Activated T-helper 1 cell treated with anti-CD3 and anti-CD28 coated beads, Interleukin-2, amount 50 U/mL, for 16 hours (primary cell): ENCODE data around the gene OR2Z1.

Experiments
- DNase-seq, 2 donors: peaks; one replicate each; pipeline ENCODE4 v3.0.0-alpha.2; 2020; ENCODE audit warnings: low read depth in 1 of 2, low spot score in 1 of 2

OR2Z1 gene, protein sequence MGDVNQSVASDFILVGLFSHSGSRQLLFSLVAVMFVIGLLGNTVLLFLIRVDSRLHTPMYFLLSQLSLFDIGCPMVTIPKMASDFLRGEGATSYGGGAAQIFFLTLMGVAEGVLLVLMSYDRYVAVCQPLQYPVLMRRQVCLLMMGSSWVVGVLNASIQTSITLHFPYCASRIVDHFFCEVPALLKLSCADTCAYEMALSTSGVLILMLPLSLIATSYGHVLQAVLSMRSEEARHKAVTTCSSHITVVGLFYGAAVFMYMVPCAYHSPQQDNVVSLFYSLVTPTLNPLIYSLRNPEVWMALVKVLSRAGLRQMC

DNA sequence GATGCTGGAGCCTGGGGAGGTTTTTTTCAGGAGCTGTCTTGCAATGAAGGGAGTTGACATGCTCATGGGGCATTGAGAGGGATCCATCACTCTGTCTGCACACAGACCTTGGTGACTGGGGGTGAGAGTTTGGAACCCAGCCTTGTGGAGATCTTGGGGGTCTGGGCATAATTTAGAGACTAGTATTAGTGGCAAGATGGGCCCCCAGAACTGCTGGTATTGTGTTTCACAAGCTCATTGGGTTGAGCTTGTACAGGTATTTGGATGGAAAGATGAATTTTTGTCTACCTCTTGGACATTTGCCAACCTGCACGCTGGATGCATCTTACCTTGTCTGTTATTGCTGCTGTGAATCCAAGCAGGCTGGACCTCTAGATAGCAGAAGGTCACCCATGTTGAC is at the start of gene OR2Z1:
Gene OR2Z1 (plus strand): TSS at position 301 of the 400 bp plus-strand sequence. CDS start 9,395 bp downstream, outside the sequence.
- no peak for DNase-seq

GRCh38 chr19:8673276-8673891 is 48.0 kb upstream of the OR2Z1 start:
- no peak for DNase-seq

- DNase-seq, result no peak
Observed at GRCh38 chr19:8675066-8675465, 46.4 kb upstream of the OR2Z1 start.

- no peak for DNase-seq
Observed at GRCh38 chr19:8678244-8678807, 43.1 kb upstream of the OR2Z1 start.

DNA sequence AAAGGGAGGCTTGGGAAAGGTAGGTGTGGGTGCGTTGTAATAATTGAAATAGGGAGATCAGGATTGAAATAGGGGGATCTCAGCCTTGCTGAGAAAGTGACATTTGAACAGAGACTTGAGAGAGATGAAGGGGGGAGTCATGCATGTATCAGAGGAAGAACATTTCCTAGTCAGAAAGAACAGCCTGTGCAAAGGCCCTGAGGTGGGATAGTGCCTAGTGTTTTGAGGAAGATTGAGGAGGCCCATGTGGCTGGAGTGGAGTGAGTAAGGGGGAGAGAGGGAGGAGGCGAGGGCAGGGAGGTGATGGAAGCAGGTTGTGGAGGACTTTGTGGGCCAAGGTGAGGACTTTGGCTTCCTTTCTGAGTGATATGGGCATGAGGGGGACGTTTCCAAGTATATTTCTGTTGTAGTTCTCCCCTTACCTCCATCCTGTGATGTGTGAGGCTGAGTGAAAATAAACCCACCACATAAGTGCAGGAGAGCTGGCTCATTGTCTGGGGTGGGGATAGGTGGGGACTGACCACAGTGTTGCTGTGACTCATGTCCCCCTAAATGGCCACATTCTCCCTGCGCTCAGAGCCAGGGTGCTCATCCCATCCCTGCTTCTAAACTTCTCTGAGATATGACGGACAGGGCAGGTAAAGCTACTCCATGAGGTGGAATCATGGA is 40.6 kb upstream of the OR2Z1 start:
- DNase-seq, result no peak

- DNase-seq, result no peak
Observed at GRCh38 chr19:8681345-8682029, 39.9 kb upstream of the OR2Z1 start.

GRCh38 chr19:8682472-8682871 is 39.0 kb upstream of the OR2Z1 start:
- no peak for DNase-seq

- DNase-seq, result no peak
Observed at GRCh38 chr19:8682931-8683330, 38.5 kb upstream of the OR2Z1 start.

DNA sequence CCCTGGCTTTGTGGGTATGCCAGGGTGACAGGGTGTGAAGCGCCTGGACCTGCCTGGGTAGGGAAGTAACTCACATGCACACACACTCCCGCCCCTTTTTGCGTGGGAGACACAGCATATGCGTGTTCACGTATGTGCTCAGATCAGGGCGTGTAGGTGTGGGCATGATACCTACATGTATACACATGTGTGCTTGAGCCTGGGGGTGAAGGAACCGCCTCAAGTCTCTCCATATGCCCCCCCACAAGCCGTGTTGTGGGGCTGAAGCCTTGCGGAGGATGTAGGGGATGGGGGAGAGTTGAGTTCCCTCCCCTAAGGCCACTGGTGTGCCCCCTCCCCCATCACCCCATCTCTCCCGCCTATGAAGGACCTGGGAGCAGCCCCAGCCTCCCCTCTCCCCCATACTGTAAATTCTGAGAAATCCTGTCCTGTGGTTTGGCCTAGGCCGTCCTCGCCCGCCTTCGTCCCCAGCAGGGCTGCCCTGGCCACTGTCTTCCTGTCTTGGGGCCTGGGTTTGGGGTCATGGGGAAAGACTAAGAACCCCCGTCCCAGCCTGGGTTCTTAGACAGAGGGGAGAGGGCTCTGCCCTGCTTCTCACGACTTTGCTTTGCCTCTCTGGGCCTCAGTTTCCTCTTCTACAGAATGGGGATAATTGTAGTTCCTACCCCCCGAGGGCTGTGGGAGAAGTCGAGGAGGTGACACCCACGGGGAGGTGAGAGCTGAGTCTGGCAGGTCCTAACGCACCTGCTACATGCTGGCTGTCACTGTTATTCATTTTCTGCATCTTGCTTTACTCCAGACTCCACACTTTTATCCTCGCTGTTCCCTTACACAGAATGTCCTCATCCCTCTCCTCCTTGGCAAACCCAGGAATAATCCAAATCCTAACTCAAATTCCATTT is 37.2 kb upstream of the OR2Z1 start:
- no peak for DNase-seq

- DNase-seq, result no peak
Observed at GRCh38 chr19:8686549-8686948, 34.9 kb upstream of the OR2Z1 start.

GRCh38 chr19:8688930-8689329 is 32.5 kb upstream of the OR2Z1 start:
- no peak for DNase-seq

DNA sequence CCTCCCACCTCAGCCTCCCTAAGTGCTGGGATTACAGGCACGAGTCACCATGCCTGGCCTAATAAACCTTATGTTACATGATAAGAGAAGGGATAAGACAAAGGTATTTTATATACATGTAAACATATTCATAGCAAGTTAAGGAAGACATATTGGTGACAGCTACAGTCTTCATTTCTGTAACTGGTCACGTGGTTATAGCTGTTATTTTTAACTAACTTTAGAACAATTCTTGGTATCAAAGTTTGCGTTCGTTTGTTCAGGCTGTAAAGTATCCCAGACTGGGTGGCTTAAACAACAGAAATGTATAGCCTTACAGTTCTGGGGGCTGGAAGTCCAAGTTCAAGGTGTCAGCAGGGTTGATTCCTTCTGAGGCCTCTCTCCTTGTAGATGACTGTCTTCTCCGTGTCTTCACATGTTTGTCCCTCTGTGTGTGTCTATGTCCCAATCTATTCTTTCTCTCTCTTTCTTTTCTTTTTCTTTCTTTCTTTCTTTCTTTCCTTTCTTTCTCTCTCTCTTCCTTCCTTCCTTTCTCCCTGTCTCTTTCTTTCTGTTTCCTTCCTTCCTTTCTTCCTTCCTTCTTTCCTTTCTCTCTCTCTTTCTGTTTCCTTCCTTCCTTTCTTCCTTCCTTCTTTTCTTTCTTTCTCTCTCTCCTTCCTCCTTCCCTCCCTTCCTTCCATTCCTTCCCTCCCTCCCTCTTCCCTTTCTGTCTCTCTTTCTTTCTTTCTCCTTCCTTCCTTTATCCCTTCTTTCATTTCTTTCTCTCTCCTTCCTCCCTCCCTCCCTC is 30.5 kb upstream of the OR2Z1 start:
- DNase-seq, result no peak

- DNase-seq, result no peak
Observed at GRCh38 chr19:8695501-8695900, 25.9 kb upstream of the OR2Z1 start.

DNA sequence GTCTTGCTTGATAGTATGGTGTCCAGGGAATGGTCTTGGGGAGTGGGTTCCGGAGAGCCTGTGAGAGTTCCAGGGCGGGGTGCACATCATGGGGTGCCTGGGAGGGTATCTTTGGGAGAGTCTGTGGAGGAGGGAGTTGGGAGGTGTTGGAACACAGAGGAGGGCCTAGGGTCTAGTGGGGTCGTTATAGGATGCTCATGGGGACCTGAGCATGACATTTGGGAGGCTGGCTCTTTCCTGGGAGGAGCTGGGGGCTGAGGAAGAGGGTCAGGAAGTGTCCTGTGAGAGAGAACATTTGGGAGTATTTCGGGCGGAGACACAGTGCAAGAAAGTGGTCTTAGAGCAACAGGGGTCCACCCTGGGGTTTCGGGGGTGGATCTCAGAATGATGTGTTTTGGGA is 25.5 kb upstream of the OR2Z1 start:
- no peak for DNase-seq

- no peak for DNase-seq
Observed at GRCh38 chr19:8696993-8697392, 24.4 kb upstream of the OR2Z1 start.

- no peak for DNase-seq
Observed at GRCh38 chr19:8697671-8698432, 23.6 kb upstream of the OR2Z1 start.

DNA sequence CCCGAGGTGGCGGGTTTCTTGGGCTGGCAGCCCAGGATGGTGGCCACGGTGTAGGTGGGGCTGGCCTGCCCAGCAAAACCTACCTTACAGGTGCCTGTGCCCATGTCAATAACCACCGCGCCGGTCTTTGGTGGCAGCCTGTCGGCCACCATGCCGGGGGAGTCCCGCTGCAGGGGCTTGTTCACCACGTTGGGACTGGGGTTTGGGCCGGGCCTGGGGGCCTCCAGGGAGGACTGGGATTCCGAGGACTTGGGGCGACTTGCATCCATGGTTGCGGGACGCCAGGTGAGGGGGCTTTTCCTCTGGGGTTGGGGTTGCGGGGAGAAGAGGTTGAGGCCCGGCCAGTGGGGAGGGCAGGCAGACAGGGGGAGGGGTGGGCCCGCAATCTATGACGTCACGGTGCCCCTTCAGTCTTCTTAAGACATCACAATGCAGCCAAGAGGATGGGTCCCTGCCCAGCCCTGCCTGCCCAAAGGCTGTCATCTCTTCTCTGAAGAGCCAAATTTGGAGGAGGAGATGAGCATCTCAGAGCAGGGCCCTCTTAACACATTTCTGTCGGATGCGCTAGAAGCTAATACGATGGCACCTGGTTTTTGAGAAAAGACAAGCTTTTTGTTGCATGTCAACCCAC is 22.9 kb upstream of the OR2Z1 start, which contains the start of gene ACTL9:
Gene ACTL9 (minus strand): TSS at position 363 of the 631 bp plus-strand sequence. CDS start 94 bp downstream, at position 269.
- no peak for DNase-seq

DNA sequence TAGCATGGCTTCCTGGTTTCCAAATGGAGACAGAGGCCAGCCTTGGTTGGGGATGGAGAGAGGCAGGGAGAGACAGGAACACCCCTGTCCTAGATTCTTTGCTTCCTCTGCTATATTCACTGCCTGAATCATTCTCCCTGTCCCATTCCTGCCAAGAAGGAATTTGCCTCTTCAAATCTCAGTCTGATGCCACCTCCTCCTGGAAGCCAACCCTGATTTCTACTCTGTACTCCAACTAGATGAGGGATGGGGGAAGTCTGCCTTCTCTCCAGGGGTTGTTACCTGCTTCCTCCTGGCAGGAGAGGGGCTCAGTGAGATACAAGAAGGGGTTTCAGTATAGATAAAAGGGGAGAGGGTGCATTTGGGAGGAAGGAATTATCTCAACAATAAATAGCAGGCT is 21.5 kb upstream of the OR2Z1 start:
- no peak for DNase-seq
